Stimulated activated naive CD8-positive, alpha-beta T cell treated with anti-CD3 and anti-CD28 coated beads, Interleukin-15, Interleukin-2, amounts not matched to agents 100 ng/mL and 50 ng/mL, for 24 hours (primary cell): ENCODE results near the gene LAX1.
"Not testable (repeated sequence)": the region's sequence is repeated elsewhere in the genome, so short reads cannot be mapped to it uniquely, and the experiment has no call there.

ENCODE experiments used
- H3K27ac Mint-ChIP-seq: one replicate; pipeline ENCODE4 v1.8.0; 2021; ENCODE audit warnings: mild to moderate bottlenecking, mixed read lengths
- H3K27me3 Mint-ChIP-seq: one replicate; pipeline ENCODE4 v1.8.0; 2021; ENCODE audit warnings: mixed read lengths
- H3K36me3 Mint-ChIP-seq: one replicate; pipeline ENCODE4 v1.8.0; 2021; ENCODE audit warnings: low read depth, mixed read lengths
- H3K4me1 Mint-ChIP-seq: one replicate; pipeline ENCODE4 v1.8.0; 2021; ENCODE audit warnings: low read depth, mixed read lengths
- H3K4me3 Mint-ChIP-seq: one replicate; pipeline ENCODE4 v1.8.0; 2021; ENCODE audit warnings: mild to moderate bottlenecking, mixed read lengths
- H3K9me3 Mint-ChIP-seq: one replicate; pipeline ENCODE4 v1.8.0; 2021; ENCODE audit warnings: mixed read lengths

The LAX1 gene

DNA sequence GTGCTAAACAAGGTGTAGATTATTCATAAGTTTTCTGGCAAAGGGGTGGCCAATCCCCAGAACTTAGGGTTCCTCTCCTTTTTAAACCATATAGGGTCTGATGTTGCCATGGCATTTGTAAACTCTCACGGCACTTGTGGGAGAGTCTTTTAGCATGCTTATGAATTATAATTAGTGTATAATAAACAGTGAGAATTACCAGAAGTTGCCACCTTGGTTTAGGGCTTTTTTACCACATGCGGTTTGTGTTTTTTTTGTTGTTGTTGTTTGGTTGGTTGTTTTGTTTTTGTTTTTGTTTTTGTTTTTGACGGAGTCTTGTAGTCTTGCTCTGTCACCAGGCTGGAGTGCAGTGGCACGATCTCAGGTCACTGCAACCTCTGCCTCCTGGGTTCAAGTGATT is 8.9 kb upstream of the LAX1 start:
- Mint-ChIP-seq H3K27ac (no peak overlapping the region), H3K4me3 (no peak overlapping the region), H3K4me1 (peaks cover 39% of the 10 kb centered on the region), H3K27me3 (no peaks in the 10 kb centered on the region), H3K9me3 (no peaks in the 10 kb centered on the region), H3K36me3 (no peaks in the 10 kb centered on the region)

- peaks cover 49% of the 10 kb centered on the region for H3K4me1 Mint-ChIP-seq
- H3K9me3 Mint-ChIP-seq, H3K36me3 Mint-ChIP-seq, H3K27ac Mint-ChIP-seq, H3K27me3 Mint-ChIP-seq, H3K4me3 Mint-ChIP-seq: not testable (repeated sequence)
Measured at GRCh38 chr1:203758749-203759148, 6.2 kb upstream of the LAX1 start.

DNA sequence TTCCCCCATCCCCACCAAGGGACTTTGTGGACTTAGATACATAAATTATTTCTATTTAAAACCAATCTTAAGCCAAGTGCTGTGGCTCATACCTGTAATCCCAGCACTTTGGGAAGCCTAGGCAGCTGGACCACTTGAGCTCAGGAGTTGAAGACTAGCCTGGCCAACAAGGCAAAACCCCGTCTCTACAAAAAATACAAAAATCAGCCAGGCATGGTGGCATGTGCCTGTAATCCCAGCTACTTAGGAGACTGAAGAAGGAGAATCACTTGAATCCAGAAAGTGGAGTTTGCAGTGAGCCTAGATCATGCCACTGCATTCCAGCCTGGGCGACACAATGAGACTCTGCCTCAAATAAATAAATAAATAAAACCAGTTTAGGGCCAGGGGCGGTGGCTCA is 4.5 kb upstream of the LAX1 start:
- no peak overlapping the region for H3K27ac Mint-ChIP-seq
- no peaks in the 10 kb centered on the region for H3K27me3 Mint-ChIP-seq
- H3K4me1 Mint-ChIP-seq: peaks cover 49% of the 10 kb centered on the region
- no peaks in the 10 kb centered on the region for H3K9me3 Mint-ChIP-seq
- no peak overlapping the region for H3K4me3 Mint-ChIP-seq
- peaks cover 1% of the 10 kb centered on the region for H3K36me3 Mint-ChIP-seq

DNA sequence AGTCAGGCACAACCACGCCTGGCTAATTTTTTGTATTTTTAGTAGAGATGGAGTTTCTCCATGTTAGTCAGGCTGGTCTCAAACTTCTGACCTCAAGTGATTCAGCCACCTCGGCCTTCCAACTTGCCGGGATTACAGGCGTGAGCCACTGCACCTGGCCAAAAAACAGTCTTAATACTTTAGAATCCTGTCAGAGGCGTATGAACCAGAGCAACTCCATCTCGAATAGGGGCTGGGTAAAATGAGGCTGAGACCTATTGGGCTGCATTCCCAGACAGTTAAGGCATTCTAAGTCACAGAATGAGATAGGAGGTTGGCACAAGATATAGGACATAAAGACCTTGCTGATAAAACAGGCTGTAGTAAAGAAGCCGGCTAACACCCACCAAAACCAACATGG is 3.0 kb upstream of the LAX1 start:
- H3K27me3 Mint-ChIP-seq: not testable (repeated sequence)
- H3K27ac Mint-ChIP-seq: peak overlapping the region; percentile 100

DNA sequence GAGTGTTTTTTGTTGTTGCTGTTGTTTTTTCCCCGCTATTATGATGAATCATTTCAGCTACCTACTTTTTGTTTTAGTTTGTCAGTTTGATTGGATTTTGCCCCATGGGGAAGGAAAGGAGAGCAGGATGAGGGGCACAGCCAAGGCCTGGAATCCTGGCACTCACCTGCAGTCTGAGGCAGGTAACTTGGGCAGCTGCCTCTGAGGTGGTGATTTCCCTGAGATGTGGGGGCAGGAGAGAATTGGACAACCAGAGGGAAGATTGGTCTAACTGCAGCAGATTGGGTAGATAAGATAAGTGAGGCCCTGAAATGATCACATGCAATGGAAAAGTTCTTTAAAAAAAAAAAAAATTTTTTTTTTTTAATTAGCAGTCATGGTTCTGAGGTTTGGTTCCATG is 1.5 kb upstream of the LAX1 start:
- H3K27me3 Mint-ChIP-seq: no peaks in the 10 kb centered on the region
- H3K9me3 Mint-ChIP-seq: no peaks in the 10 kb centered on the region
- peak overlapping the region; percentile 34 for H3K4me3 Mint-ChIP-seq
- H3K27ac Mint-ChIP-seq: peak overlapping the region; percentile 100
- H3K4me1 Mint-ChIP-seq: peaks cover 56% of the 10 kb centered on the region
- H3K36me3 Mint-ChIP-seq: peaks cover 14% of the 10 kb centered on the region

More for the DNA sequence above, 3.0 kb upstream of the LAX1 start:
- H3K4me3 Mint-ChIP-seq, H3K36me3 Mint-ChIP-seq, H3K9me3 Mint-ChIP-seq: not testable (repeated sequence)
- peaks cover 47% of the 10 kb centered on the region for H3K4me1 Mint-ChIP-seq

DNA sequence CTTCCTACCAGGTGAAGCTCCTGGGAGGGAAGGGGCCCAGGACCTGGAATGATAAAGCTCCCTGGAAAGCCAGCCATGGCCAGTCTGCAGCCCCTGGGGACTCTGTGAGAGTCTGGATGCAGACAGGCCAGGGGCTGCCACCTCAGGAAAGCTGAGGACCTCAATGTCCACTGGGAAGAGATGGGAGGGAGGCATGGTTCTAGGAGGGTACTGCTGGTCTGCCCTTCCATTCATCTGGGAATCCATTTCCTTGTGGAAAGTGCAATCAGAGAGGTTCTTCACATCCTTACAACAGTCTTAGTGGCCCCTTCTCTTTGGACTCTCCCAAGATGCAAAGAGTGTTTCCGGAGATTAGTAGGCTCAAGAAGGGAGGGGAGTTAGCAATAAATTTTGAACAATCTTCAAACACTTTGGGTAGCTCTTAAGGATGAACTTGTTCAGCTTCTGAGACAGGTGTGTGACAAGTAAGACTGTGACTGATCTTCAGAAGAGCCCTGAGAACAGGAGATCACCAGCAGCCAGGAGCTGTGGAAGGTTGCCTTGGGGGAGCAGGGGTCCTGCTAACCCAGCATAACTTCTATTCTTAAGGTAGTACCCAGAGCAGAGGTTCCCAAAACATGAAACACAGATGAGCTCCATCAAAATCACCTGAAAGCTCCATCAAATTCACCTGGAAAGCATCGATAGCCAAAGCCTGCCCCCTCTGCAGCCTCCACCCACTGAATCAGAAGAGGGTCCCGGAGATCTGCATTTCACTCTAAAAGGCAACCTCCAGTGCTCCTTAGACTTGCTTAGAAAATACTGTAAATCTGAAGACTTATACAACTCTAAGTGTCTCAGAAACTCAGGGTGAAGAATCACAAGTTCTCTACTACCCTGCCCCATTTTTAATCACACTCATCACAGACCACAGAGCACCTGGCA is 616 bp upstream of the LAX1 start:
- H3K27ac Mint-ChIP-seq: peak overlapping the region; percentile 100
- peaks cover 16% of the 10 kb centered on the region for H3K36me3 Mint-ChIP-seq
- H3K27me3 Mint-ChIP-seq: no peaks in the 10 kb centered on the region
- H3K9me3 Mint-ChIP-seq: no peaks in the 10 kb centered on the region
- peaks cover 60% of the 10 kb centered on the region for H3K4me1 Mint-ChIP-seq
- H3K4me3 Mint-ChIP-seq: peak overlapping the region; percentile 99

GRCh38 chr1:203768256-203768655 is 3.3 kb downstream of the LAX1 start:
- H3K27me3 Mint-ChIP-seq: no peaks in the 10 kb centered on the region
- H3K27ac Mint-ChIP-seq: peak overlapping the region; percentile 86
- peaks cover 53% of the 10 kb centered on the region for H3K4me1 Mint-ChIP-seq
- no peaks in the 10 kb centered on the region for H3K9me3 Mint-ChIP-seq
- H3K4me3 Mint-ChIP-seq: peak overlapping the region; percentile 50
- H3K36me3 Mint-ChIP-seq: peaks cover 33% of the 10 kb centered on the region

GRCh38 chr1:203769505-203770343 is 4.7 kb downstream of the LAX1 start:
- no peak overlapping the region for H3K4me3 Mint-ChIP-seq
- H3K27me3 Mint-ChIP-seq: no peaks in the 10 kb centered on the region
- peak overlapping the region; percentile 4 for H3K27ac Mint-ChIP-seq
- no peaks in the 10 kb centered on the region for H3K9me3 Mint-ChIP-seq
- H3K36me3 Mint-ChIP-seq: peaks cover 45% of the 10 kb centered on the region
- peaks cover 38% of the 10 kb centered on the region for H3K4me1 Mint-ChIP-seq

- Mint-ChIP-seq H3K4me1 (peaks cover 32% of the 10 kb centered on the region), H3K27ac (no peak overlapping the region), H3K4me3 (no peak overlapping the region), H3K9me3 (no peaks in the 10 kb centered on the region), H3K36me3 (peaks cover 57% of the 10 kb centered on the region), H3K27me3 (no peaks in the 10 kb centered on the region)
Measured at GRCh38 chr1:203771901-203772301, 6.9 kb downstream of the LAX1 start.

- Mint-ChIP-seq H3K4me3 (no peak overlapping the region), H3K4me1 (peaks cover 35% of the 10 kb centered on the region), H3K27me3 (no peaks in the 10 kb centered on the region), H3K9me3 (no peaks in the 10 kb centered on the region), H3K36me3 (peaks cover 59% of the 10 kb centered on the region), H3K27ac (no peak overlapping the region)
Measured at GRCh38 chr1:203772836-203773235, 7.9 kb downstream of the LAX1 start.

- Mint-ChIP-seq H3K36me3 (peaks cover 39% of the 10 kb centered on the region), H3K27me3 (no peaks in the 10 kb centered on the region)
Measured at GRCh38 chr1:203776636-203777035, 11.7 kb downstream of the LAX1 start.

GRCh38 chr1:203777596-203777995 is 12.6 kb downstream of the LAX1 start:
- H3K4me1 Mint-ChIP-seq: peaks cover 20% of the 10 kb centered on the region
- H3K36me3 Mint-ChIP-seq: peaks cover 34% of the 10 kb centered on the region
- no peaks in the 10 kb centered on the region for H3K9me3 Mint-ChIP-seq
- H3K4me3 Mint-ChIP-seq: no peak overlapping the region
- H3K27ac Mint-ChIP-seq: no peak overlapping the region
- H3K27me3 Mint-ChIP-seq: no peaks in the 10 kb centered on the region

More at GRCh38 chr1:203776636-203777035, 11.7 kb downstream of the LAX1 start:
- Mint-ChIP-seq H3K4me1 (peaks cover 20% of the 10 kb centered on the region), H3K4me3 (no peak overlapping the region), H3K9me3 (no peaks in the 10 kb centered on the region), H3K27ac (peak overlapping the region; percentile 50)

- Mint-ChIP-seq H3K9me3 (no peaks in the 10 kb centered on the region), H3K4me1 (peaks cover 20% of the 10 kb centered on the region), H3K27ac (no peak overlapping the region), H3K36me3 (peaks cover 34% of the 10 kb centered on the region), H3K4me3 (no peak overlapping the region), H3K27me3 (no peaks in the 10 kb centered on the region)
Measured at GRCh38 chr1:203778146-203778545, 13.2 kb downstream of the LAX1 start.

- Mint-ChIP-seq H3K36me3 (peaks cover 31% of the 10 kb centered on the region), H3K27me3 (no peaks in the 10 kb centered on the region), H3K27ac (no peak overlapping the region), H3K9me3 (no peaks in the 10 kb centered on the region), H3K4me1 (peaks cover 20% of the 10 kb centered on the region), H3K4me3 (no peak overlapping the region)
Measured at GRCh38 chr1:203778789-203779188, 13.8 kb downstream of the LAX1 start.

DNA sequence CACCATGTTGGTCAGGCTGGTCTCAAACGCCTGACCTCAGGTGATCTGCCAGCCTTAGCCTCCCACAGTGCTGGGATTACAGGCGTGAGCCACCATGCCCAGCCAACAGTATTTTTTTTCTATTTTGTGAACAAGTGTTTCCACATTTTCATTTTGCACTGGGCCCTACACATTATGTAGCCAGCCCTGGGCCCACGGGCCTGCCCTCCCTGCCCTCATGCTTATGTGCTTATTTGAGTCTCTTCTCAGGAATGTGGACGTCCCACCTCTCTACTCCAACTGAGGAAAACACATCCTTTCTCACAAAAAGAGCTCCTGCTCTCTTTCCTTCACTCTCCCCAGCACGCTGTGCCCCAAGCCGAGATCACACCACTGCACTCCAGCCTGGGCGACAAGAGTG is 17.0 kb downstream of the LAX1 start:
- Mint-ChIP-seq H3K4me1 (peaks cover 7% of the 10 kb centered on the region), H3K4me3 (no peak overlapping the region), H3K27me3 (no peaks in the 10 kb centered on the region), H3K9me3 (no peaks in the 10 kb centered on the region), H3K36me3 (peaks cover under 1% of the 10 kb centered on the region), H3K27ac (no peak overlapping the region)
